Keratinocyte (primary cell): ENCODE measurements around the gene TNS3. TPM values are rescaled to one million over a fixed set of nuclear protein-coding genes. Genes with fewer than 3 reads are reported as not detected.

ENCODE experiments used
- DNase-seq: peaks from one replicate; pipeline ENCODE4 v3.0.0-alpha.2; 2011; ENCODE audit warnings: low read depth, missing footprints, low spot score
- FAIRE-seq: peaks from 2 replicates; lab custom pipeline; 2011; peaks lifted over from hg19 to GRCh38; lab: Jason Lieb, UNC
- H2AFZ ChIP-seq: 2 replicates; pipeline ENCODE4 v1.6.0; 2012; ENCODE audit warnings: low read length, control low read depth, inconsistent platforms; ENCODE audit not compliant: control insufficient read depth
- H3K27ac ChIP-seq: 2 replicates; pipeline ENCODE4 v1.5.1; 2011; ENCODE audit warnings: low read length; ENCODE audit not compliant: control insufficient read depth, insufficient read depth
- H3K27me3 ChIP-seq: 3 replicates; pipeline ENCODE4 v1.6.0; 2011; ENCODE audit warnings: low read length; ENCODE audit not compliant: control insufficient read depth, insufficient read depth; ENCODE audit errors: extremely low read depth
- H3K36me3 ChIP-seq, 2 experiments: 2 replicates in 1 of 2; 3 replicates in 1 of 2; pipeline ENCODE4 v1.5.1; 2011; ENCODE audit warnings: low read length in 2 of 2, mild to moderate bottlenecking in 1 of 2; ENCODE audit not compliant: control insufficient read depth in 2 of 2, insufficient read depth in 2 of 2; ENCODE audit errors: extremely low read depth in 1 of 2
- H3K4me1 ChIP-seq: 3 replicates; pipeline ENCODE4 v1.5.1; 2011; ENCODE audit warnings: low read length; ENCODE audit not compliant: control insufficient read depth, insufficient read depth; ENCODE audit errors: extremely low read depth
- H3K4me2 ChIP-seq: 3 replicates; pipeline ENCODE4 v1.6.0; 2011; ENCODE audit warnings: low read depth, low read length; ENCODE audit not compliant: control insufficient read depth, insufficient read depth; ENCODE audit errors: extremely low read depth
- H3K4me3 ChIP-seq, 3 experiments: fragments of 200-600 bp in 1 of 3; sonication (generic) in 1 of 3; 2 replicates in 2 of 3; 3 replicates in 1 of 3; pipeline ENCODE4 v1.5.1; 2011 to 2016; ENCODE audit warnings: low read length in 3 of 3, mild to moderate bottlenecking in 3 of 3, control low read depth in 2 of 3, inconsistent platforms in 1 of 3, low read depth in 1 of 3, mixed read lengths in 1 of 3, mixed run types in 1 of 3, moderate library complexity in 1 of 3; ENCODE audit not compliant: control insufficient read depth in 2 of 3, insufficient read depth in 2 of 3; ENCODE audit errors: extremely low read depth in 1 of 3
- H3K79me2 ChIP-seq: 2 replicates; pipeline ENCODE4 v1.6.0; 2012; ENCODE audit warnings: low read length; ENCODE audit not compliant: control insufficient read depth, insufficient read depth
- H3K9ac ChIP-seq: 3 replicates; pipeline ENCODE4 v1.6.0; 2011; ENCODE audit warnings: low read length; ENCODE audit not compliant: control insufficient read depth, insufficient read depth; ENCODE audit errors: extremely low read depth
- H3K9me1 ChIP-seq: 3 replicates; pipeline ENCODE4 v1.6.0; 2011; ENCODE audit warnings: low read length; ENCODE audit not compliant: control insufficient read depth, insufficient read depth; ENCODE audit errors: extremely low read depth
- H3K9me3 ChIP-seq: 2 replicates; pipeline ENCODE4 v1.5.1; 2012; ENCODE audit warnings: low read depth, low read length; ENCODE audit not compliant: control insufficient read depth
- H4K20me1 ChIP-seq: 3 replicates; pipeline ENCODE4 v1.6.0; 2011; ENCODE audit warnings: low read length; ENCODE audit not compliant: control insufficient read depth, insufficient read depth; ENCODE audit errors: extremely low read depth
- EZH2 ChIP-seq: IDR thresholded peaks from one replicate; pipeline ENCODE4 v1.6.1; 2012; ENCODE audit warnings: inconsistent platforms, mild to moderate bottlenecking, low read length, moderate library complexity
- dilution Hi-C: fragments of 300-500 bp; cut with MboI; formaldehyde crosslinking; loops from one replicate; pipeline ENCODE4 v1.7.0; 2020; ENCODE audit warnings: low sequenced_read_pairs; ENCODE audit not compliant: extremely low pct_ligation_motif_present
- polyA plus RNA-seq, 5 experiments: library from polyadenylated mRNA; depleted of rRNA in 3 of 5; stranded (reverse) in 3 of 5; stranded (forward) in 1 of 5; unstranded in 1 of 5; fragments of >200 nt; gene quantifications; 1 replicate in 1 of 5; 2 replicates in 3 of 5; 3 replicates in 1 of 5; pipeline versions ENCODE4 v1.2.1 to v1.2.3, GENCODE V29; 2011 to 2012; ENCODE audit warnings: missing spikeins in 2 of 5, low read depth in 1 of 5, low replicate concordance in 1 of 5
- TF ChIP-seq, protein P1 (sequence below), 3 experiments: IDR thresholded peaks in 1 of 3; conservative IDR thresholded peaks in 1 of 3; optimal IDR thresholded peaks in 1 of 3; 2 replicates in 2 of 3; 3 replicates in 1 of 3; pipeline versions ENCODE3 to v1.5.1; 2011; ENCODE audit warnings: low read length in 3 of 3, mild to moderate bottlenecking in 3 of 3, moderate library complexity in 2 of 3, control low read depth in 1 of 3, inconsistent platforms in 1 of 3; ENCODE audit not compliant: insufficient read depth in 2 of 3; ENCODE audit errors: extremely low read depth in 1 of 3

TNS3 gene
- polyA plus RNA-seq, 1 donor (not counting 4 experiments of a cell fraction or from before 2014, with no cell fraction given): 3.9 TPM

DNA sequence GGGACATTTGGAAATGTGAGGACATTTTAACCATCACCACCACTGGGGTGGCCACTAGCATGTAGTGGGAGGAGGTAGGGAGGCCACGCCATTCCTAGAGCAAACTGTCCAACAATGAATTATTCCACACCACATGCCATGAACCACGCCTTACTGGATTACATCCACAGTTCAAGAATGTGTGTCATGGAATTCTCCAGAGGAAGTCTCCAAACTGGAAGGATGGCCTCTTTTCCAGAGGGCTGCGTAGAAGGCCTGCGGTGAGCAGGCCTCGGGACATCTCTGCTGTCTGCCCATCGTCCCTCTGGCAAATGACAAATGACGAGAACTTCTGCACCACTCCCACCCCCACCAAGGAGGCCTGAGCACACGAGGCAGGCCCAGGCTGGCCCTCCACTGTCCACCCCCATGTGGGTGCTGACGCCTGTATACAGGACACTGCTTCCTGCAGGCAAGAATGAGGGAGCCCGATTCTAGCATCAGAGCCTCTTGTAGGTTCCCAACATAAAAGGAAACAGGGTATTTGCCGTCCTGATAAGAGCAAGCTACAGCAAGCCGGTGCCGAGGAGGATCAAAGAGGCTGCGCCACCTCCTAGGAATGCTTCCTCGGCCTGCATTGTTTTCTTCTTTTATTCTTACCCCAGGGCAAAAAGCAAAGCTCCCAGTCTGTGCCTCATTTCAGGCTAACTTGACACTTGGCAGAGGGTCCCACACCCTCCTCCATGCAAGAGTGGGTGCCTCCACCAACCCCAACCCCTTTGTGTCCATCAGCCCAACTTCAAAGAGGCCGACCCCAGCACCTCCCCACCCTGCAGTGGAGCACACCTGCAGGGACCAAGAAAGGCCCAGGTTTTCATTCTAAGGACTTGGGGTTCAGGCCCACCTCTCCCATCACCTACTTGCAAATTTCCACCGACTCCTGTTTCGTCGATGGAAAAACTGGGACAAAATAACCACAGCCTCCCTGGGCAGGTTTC is 23.9 kb downstream of the TNS3 start:
- H3K27me3 ChIP-seq: no peaks in the 10 kb centered on the region
- H3K27ac ChIP-seq: peak overlapping the region; percentile 85
- no peaks in the 10 kb centered on the region for H4K20me1 ChIP-seq
- peak overlapping the region; percentile 58 for H3K9ac ChIP-seq
- H3K79me2 ChIP-seq: no peaks in the 10 kb centered on the region
- dilution Hi-C loops: no loop called here
- FAIRE-seq (peak; percentile 95), DNase-seq (peak; percentile 92)
- peak overlapping the region; percentile 80 for H3K4me2 ChIP-seq
- peaks cover 32% of the 10 kb centered on the region for H3K4me1 ChIP-seq
- TF ChIP-seq, protein P1, sequence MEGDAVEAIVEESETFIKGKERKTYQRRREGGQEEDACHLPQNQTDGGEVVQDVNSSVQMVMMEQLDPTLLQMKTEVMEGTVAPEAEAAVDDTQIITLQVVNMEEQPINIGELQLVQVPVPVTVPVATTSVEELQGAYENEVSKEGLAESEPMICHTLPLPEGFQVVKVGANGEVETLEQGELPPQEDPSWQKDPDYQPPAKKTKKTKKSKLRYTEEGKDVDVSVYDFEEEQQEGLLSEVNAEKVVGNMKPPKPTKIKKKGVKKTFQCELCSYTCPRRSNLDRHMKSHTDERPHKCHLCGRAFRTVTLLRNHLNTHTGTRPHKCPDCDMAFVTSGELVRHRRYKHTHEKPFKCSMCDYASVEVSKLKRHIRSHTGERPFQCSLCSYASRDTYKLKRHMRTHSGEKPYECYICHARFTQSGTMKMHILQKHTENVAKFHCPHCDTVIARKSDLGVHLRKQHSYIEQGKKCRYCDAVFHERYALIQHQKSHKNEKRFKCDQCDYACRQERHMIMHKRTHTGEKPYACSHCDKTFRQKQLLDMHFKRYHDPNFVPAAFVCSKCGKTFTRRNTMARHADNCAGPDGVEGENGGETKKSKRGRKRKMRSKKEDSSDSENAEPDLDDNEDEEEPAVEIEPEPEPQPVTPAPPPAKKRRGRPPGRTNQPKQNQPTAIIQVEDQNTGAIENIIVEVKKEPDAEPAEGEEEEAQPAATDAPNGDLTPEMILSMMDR (optimal IDR thresholded peaks at IDR 0.05 in 1 of 3, IDR thresholded peaks at IDR 0.05 in 1 of 3, conservative IDR thresholded peaks at IDR 0.05 in 1 of 3; ENCODE audit: extremely low read depth in 1 of 3, insufficient read depth in 2 of 3, low read length in 3 of 3): no peak
- TF ChIP-seq EZH2: no peak
- H3K9me1 ChIP-seq: peaks cover 4% of the 10 kb centered on the region
- peak overlapping the region in 2 of 3 experiments; percentile 37 to 52 for H3K4me3 ChIP-seq
- H3K36me3 ChIP-seq: no peaks in the 10 kb centered on the region
- no peaks in the 10 kb centered on the region for H3K9me3 ChIP-seq
- peak overlapping the region; percentile 64 for H2AFZ ChIP-seq

DNA sequence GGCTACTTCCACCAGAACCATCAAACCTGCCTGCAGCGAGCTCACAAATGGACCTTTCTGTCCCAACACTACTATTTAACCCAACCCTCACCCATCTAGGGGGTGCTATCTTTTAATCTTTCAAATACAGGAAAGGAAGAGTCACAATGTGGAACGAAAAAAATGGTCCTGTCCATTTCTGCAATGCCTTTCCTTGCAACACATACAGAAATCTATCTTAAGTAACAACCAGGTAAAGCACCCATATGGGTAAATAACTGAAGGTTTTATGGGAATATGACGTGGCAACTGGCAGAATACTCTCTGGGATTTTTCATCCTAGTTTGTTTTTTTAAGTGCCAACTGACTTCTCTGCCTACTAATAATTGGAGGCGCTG is 24.6 kb downstream of the TNS3 start:
- DNase-seq (no peak), FAIRE-seq (peak; percentile 36)
- no peaks in the 10 kb centered on the region for H4K20me1 ChIP-seq
- H3K79me2 ChIP-seq: no peaks in the 10 kb centered on the region
- H2AFZ ChIP-seq: peak overlapping the region; percentile 64
- H3K36me3 ChIP-seq: no peaks in the 10 kb centered on the region
- peak overlapping the region; percentile 80 for H3K4me2 ChIP-seq
- no peaks in the 10 kb centered on the region for H3K27me3 ChIP-seq
- TF ChIP-seq, protein P1 (optimal IDR thresholded peaks at IDR 0.05 in 1 of 3, IDR thresholded peaks at IDR 0.05 in 1 of 3, conservative IDR thresholded peaks at IDR 0.05 in 1 of 3; ENCODE audit: extremely low read depth in 1 of 3, insufficient read depth in 2 of 3, low read length in 3 of 3): no peak
- no peak for TF ChIP-seq EZH2
- H3K9me3 ChIP-seq: no peaks in the 10 kb centered on the region
- H3K4me3 ChIP-seq: peak overlapping the region in 1 of 3 experiments; percentile 52
- peaks cover 4% of the 10 kb centered on the region for H3K9me1 ChIP-seq
- peak overlapping the region; percentile 58 for H3K9ac ChIP-seq
- dilution Hi-C loops: no loop called here
- peak overlapping the region; percentile 85 for H3K27ac ChIP-seq
- peaks cover 38% of the 10 kb centered on the region for H3K4me1 ChIP-seq
